Chondrocyte (in vitro differentiated cells): Measurements from ENCODE around the gene HMGCS2. TPM values are rescaled to one million over a fixed set of nuclear protein-coding genes. Genes with fewer than 3 reads are reported as not detected.

ENCODE experiments used
- DNase-seq: peaks from one replicate; pipeline ENCODE4 v3.0.0; 2021; ENCODE audit warnings: mixed read lengths, low spot score
- H3K27ac Mint-ChIP-seq: one replicate; pipeline ENCODE4 v1.8.0; 2021; ENCODE audit warnings: mild to moderate bottlenecking, moderate library complexity, mixed read lengths; ENCODE audit not compliant: unreplicated experiment
- H3K27me3 Mint-ChIP-seq: 2 replicates; pipeline ENCODE4 v1.8.0; 2021; ENCODE audit warnings: low read depth, mixed read lengths
- H3K36me3 Mint-ChIP-seq: 2 replicates; pipeline ENCODE4 v1.8.0; 2021; ENCODE audit warnings: low read depth, mixed read lengths
- H3K4me1 Mint-ChIP-seq: 2 replicates; pipeline ENCODE4 v1.8.0; 2021; ENCODE audit warnings: low read depth, mild to moderate bottlenecking, mixed read lengths
- H3K4me3 Mint-ChIP-seq: one replicate; pipeline ENCODE4 v1.8.0; 2021; ENCODE audit warnings: mild to moderate bottlenecking, moderate library complexity, mixed read lengths; ENCODE audit not compliant: unreplicated experiment
- H3K9me3 Mint-ChIP-seq: 2 replicates; pipeline ENCODE4 v1.8.0; 2021; ENCODE audit warnings: low read depth, mixed read lengths
- total RNA-seq: library from RNA; stranded (reverse); gene quantifications from 3 replicates; pipeline ENCODE4 v1.2.1, GENCODE V29; 2021
- TF ChIP-seq, protein P1 (sequence below): fragments of 200-600 bp; sonication (generic); IDR thresholded peaks from 2 replicates; pipeline ENCODE4 v1.5.0; 2021; ENCODE audit warnings: antibody characterized with exemption, mild to moderate bottlenecking, moderate library complexity

The HMGCS2 gene
- total RNA-seq, 1 donor from 2014 or later = not detected

DNA sequence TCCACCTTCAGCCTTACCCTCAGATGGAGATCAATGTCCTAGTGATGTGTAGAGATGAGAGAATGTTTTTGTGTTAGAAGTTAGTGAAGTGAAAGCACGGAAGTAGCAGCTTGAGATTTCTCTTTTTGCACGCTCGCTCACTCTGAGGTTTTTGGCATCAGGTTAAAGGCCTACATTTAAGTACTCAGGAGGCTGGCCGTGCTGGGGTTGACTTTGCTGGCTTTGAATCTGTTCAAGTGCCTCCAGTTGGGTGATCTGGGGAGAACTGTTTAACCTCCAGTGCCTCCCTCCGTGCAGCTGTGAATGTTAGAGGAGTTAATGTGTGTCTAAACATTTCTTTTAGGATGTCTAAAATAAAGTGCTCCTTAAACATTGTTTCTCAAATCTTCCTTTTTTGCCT lies 43.1 kb downstream of the HMGCS2 start:
- Mint-ChIP-seq H3K27ac (no peak overlapping the region), H3K4me3 (no peak overlapping the region), H3K9me3 (no peaks in the 10 kb centered on the region), H3K36me3 (peaks cover 69% of the 10 kb centered on the region), H3K4me1 (no peaks in the 10 kb centered on the region), H3K27me3 (no peaks in the 10 kb centered on the region)
- TF ChIP-seq, protein P1, sequence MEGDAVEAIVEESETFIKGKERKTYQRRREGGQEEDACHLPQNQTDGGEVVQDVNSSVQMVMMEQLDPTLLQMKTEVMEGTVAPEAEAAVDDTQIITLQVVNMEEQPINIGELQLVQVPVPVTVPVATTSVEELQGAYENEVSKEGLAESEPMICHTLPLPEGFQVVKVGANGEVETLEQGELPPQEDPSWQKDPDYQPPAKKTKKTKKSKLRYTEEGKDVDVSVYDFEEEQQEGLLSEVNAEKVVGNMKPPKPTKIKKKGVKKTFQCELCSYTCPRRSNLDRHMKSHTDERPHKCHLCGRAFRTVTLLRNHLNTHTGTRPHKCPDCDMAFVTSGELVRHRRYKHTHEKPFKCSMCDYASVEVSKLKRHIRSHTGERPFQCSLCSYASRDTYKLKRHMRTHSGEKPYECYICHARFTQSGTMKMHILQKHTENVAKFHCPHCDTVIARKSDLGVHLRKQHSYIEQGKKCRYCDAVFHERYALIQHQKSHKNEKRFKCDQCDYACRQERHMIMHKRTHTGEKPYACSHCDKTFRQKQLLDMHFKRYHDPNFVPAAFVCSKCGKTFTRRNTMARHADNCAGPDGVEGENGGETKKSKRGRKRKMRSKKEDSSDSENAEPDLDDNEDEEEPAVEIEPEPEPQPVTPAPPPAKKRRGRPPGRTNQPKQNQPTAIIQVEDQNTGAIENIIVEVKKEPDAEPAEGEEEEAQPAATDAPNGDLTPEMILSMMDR = no peak
- no peak for DNase-seq

DNA sequence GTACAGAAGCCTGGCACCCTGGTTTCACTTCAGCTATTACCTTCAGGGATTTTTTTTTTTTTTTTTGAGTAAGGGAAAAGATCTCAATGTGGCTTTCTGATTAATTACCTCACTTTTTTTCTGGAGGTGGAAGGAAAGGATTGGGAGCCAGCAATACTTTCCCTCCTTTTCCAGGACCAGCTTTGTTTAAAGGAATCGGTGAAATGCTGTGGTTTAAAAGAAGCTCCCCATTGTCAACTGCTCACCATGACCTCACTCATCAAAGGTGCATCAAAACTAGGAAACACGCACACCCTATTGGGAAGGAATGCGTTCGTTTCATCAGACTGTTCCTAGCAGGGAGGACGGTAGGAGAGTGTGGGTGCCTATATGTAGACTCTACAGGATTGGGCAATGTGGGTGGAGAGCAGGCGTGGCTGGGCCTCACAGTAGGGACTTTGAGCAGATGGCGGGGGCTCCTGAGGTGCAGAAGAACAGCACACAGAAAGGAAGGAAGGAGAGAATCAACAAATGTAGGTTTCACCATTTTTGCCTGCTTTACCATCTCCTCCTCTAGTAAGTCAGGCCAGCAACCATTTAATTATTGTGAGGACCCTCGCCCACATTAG lies 44.0 kb downstream of the HMGCS2 start:
- Mint-ChIP-seq H3K27ac (no peak overlapping the region), H3K27me3 (no peaks in the 10 kb centered on the region), H3K4me3 (no peak overlapping the region), H3K4me1 (no peaks in the 10 kb centered on the region), H3K36me3 (peaks cover 68% of the 10 kb centered on the region), H3K9me3 (no peaks in the 10 kb centered on the region)
- no peak for DNase-seq
- TF ChIP-seq, protein P1 = no peak

DNA sequence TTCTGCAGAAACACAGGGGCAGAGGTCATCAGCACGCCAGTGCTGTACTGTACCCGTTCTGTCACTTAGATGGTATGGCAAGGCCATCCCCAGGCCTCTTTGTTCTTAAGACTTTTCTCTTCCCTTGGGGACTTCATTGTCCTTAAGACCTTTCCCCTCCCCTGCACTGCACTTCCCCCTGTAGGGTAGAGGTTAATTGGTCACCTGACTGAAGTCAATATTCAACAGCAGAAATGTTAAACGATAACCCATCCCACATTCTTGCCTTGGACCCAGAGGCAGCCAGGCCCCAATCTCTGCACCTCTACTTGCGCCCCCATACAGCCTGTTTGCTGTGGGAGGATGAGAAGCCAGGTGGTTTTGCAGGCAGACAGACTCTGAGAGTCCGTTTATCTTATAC lies 46.8 kb downstream of the HMGCS2 start:
- H3K27me3 Mint-ChIP-seq = no peaks in the 10 kb centered on the region
- no peak for DNase-seq
- no peaks in the 10 kb centered on the region for H3K9me3 Mint-ChIP-seq
- H3K4me1 Mint-ChIP-seq = peaks cover 17% of the 10 kb centered on the region
- no peak overlapping the region for H3K27ac Mint-ChIP-seq
- H3K36me3 Mint-ChIP-seq = peaks cover 47% of the 10 kb centered on the region
- H3K4me3 Mint-ChIP-seq = no peak overlapping the region
- TF ChIP-seq, protein P1 = no peak

GRCh38 chr1:119720866-119721440 lies 47.8 kb downstream of the HMGCS2 start:
- Mint-ChIP-seq H3K27me3 (no peaks in the 10 kb centered on the region), H3K9me3 (no peaks in the 10 kb centered on the region), H3K4me1 (peaks cover 25% of the 10 kb centered on the region), H3K27ac (no peak overlapping the region), H3K36me3 (peaks cover 41% of the 10 kb centered on the region), H3K4me3 (no peak overlapping the region)
- TF ChIP-seq, protein P1 = no peak
- DNase-seq = no peak

DNA sequence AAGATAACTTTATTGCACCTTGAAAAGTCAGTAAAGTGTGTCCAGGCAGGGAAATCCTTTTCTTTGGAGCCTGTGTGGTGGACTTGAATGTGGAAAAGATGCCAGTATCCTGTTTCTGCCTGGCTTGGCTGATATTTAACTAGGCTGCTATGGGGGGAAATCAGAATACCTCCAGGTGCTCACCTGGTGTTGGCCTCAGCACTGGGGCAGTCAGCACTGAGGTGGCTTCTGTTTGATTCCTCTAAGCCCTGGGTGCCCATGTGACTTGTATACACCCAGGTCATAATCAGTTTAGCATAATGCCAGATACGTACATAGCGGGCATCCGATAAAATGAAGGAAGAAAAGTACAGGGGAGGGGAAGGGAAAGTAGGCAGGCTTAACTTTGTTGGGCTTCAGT lies 49.7 kb downstream of the HMGCS2 start:
- TF ChIP-seq, protein P1 = no peak
- Mint-ChIP-seq H3K4me1 (peaks cover 43% of the 10 kb centered on the region), H3K36me3 (peaks cover 29% of the 10 kb centered on the region), H3K4me3 (no peak overlapping the region), H3K27me3 (no peaks in the 10 kb centered on the region), H3K9me3 (no peaks in the 10 kb centered on the region), H3K27ac (no peak overlapping the region)
- no peak for DNase-seq
